NT2/D1 (cell line): ENCODE measurements around the gene EFCAB6.

Source experiments
- SUZ12 ChIP-seq: IDR thresholded peaks from 2 replicates; pipeline ENCODE4 v1.6.1; 2011; ENCODE audit not compliant: insufficient read length, insufficient read depth; ENCODE audit errors: extremely low read depth
- YY1 ChIP-seq: IDR thresholded peaks from 2 replicates; pipeline ENCODE4 v1.6.1; 2011; ENCODE audit not compliant: insufficient read length, insufficient read depth
- ZNF274 ChIP-seq: IDR thresholded peaks from 2 replicates; pipeline ENCODE4 v1.6.1; 2011; ENCODE audit warnings: mild to moderate bottlenecking, low read depth, low read length

GRCh38 chr22:43783777-43784176 lies 28.3 kb downstream of the EFCAB6 start:
- TF ChIP-seq SUZ12 (no peak), ZNF274 (no peak), YY1 (no peak)
